Hepatocyte (in vitro differentiated cells): ENCODE data around the gene DYNLL1. TPM values are rescaled to one million over a fixed set of nuclear protein-coding genes. Genes with fewer than 3 reads are reported as not detected.
"Not testable (repeated sequence)": the region's sequence is repeated elsewhere in the genome, so short reads cannot be mapped to it uniquely, and the experiment has no call there.

Experiments used
- DNase-seq: peaks from one replicate; pipeline ENCODE4 v3.0.0-alpha.2; 2016; ENCODE audit warnings: low spot score
- H2AFZ ChIP-seq: fragments of 200-600 bp; sonication (generic); 2 replicates; pipeline ENCODE4 v1.6.0; 2016; ENCODE audit warnings: antibody characterized with exemption, mild to moderate bottlenecking
- H3K27ac ChIP-seq: fragments of 200-600 bp; sonication (generic); 2 replicates; pipeline ENCODE4 v1.5.1; 2016; ENCODE audit warnings: mild to moderate bottlenecking
- H3K27me3 ChIP-seq: fragments of 200-600 bp; sonication (generic); 2 replicates; pipeline ENCODE4 v1.6.1; 2016
- H3K36me3 ChIP-seq: fragments of 200-600 bp; sonication (generic); replicated peaks from 2 replicates; pipeline ENCODE4 v1.5.1; 2016; ENCODE audit warnings: low read depth; ENCODE audit not compliant: insufficient read depth
- H3K4me1 ChIP-seq: fragments of 200-600 bp; sonication (generic); 2 replicates; pipeline ENCODE4 v1.5.1; 2016; ENCODE audit warnings: mild to moderate bottlenecking, moderate library complexity; ENCODE audit not compliant: insufficient read depth
- H3K4me2 ChIP-seq: fragments of 200-600 bp; sonication (generic); 2 replicates; pipeline ENCODE4 v1.6.0; 2016
- H3K4me3 ChIP-seq: fragments of 200-600 bp; sonication (generic); 2 replicates; pipeline ENCODE4 v1.5.1; 2016; ENCODE audit warnings: mild to moderate bottlenecking
- H3K79me2 ChIP-seq: fragments of 200-600 bp; sonication (generic); 2 replicates; pipeline ENCODE4 v1.6.0; 2017; ENCODE audit warnings: mild to moderate bottlenecking
- H3K9me2 ChIP-seq: fragments of 200-600 bp; sonication (generic); replicated peaks from 2 replicates; pipeline ENCODE4 v1.6.0; 2017; ENCODE audit warnings: mild to moderate bottlenecking; ENCODE audit not compliant: insufficient read depth
- H3K9me3 ChIP-seq: fragments of 200-600 bp; sonication (generic); 2 replicates; pipeline ENCODE4 v1.5.1; 2016; ENCODE audit warnings: low read depth, mild to moderate bottlenecking
- H4K20me1 ChIP-seq: fragments of 200-600 bp; sonication (generic); 2 replicates; pipeline ENCODE4 v1.6.0; 2016; ENCODE audit warnings: mild to moderate bottlenecking; ENCODE audit not compliant: insufficient read depth, poor library complexity, severe bottlenecking
- CTCF ChIP-seq: fragments of 200-600 bp; sonication (generic); IDR thresholded peaks from 2 replicates; pipeline ENCODE4 v1.5.1; 2016; ENCODE audit warnings: antibody characterized with exemption, mild to moderate bottlenecking; ENCODE audit not compliant: poor library complexity
- EZH2 ChIP-seq: fragments of 200-600 bp; sonication (generic); IDR thresholded peaks from 2 replicates; pipeline ENCODE4 v1.6.1; 2016; ENCODE audit warnings: antibody characterized with exemption, mild to moderate bottlenecking, borderline replicate concordance
- EZH2phosphoT487 ChIP-seq: fragments of 200-600 bp; sonication (generic); IDR thresholded peaks from one replicate; pipeline ENCODE4 v1.6.1; 2018; ENCODE audit warnings: antibody characterized with exemption, mild to moderate bottlenecking, low read depth, moderate library complexity; ENCODE audit not compliant: unreplicated experiment, severe bottlenecking
- WGBS: methylation state at CpG from one replicate; pipeline ENCODE4 v1.1.6; 2016; ENCODE audit warnings: low lambda C conversion rate; ENCODE audit errors: missing lambda C conversion rate; 5-methylcytosine and 5-hydroxymethylcytosine counted together
- polyA plus RNA-seq: library from polyadenylated mRNA; unstranded; fragments of >200 nt; fragmentation: Nextera tagmentation; extraction: Ambion mirVana; gene quantifications from 2 replicates; pipeline ENCODE4 v1.2.1, GENCODE V29; 2016
- total RNA-seq: library from RNA; depleted of rRNA; stranded (reverse); fragments of >200 nt; gene quantifications from 2 replicates; pipeline ENCODE4 v1.2.3, GENCODE V29; 2014

Gene DYNLL1
- total RNA-seq: 383 and 418 TPM in 2 replicates
- 630 and 641 TPM in 2 replicates for polyA plus RNA-seq

- Histone ChIP-seq H3K4me3 (peak within 1 kb of the TSS; percentile 91), H3K9me3 (no peaks in the 10 kb centered on the region), H3K27ac (peak within 1 kb of the TSS; percentile 58), H3K27me3 (no peaks in the 10 kb centered on the region), H3K9me2 (no peaks in the 10 kb centered on the region), H3K79me2 (peaks cover 56% of the 10 kb centered on the region), H3K36me3 (no peaks in the 10 kb centered on the region), H3K4me2 (peak within 1 kb of the TSS; percentile 94), H2AFZ (peak within 1 kb of the TSS; percentile 43), H3K4me1 (peaks cover 14% of the 10 kb centered on the region), H4K20me1 (peaks cover 19% of the 10 kb centered on the region)
- no peak for TF ChIP-seq EZH2phosphoT487
- TF ChIP-seq EZH2: no peak
- no peak for TF ChIP-seq CTCF
- 1% methylated on average over 34 of the region's 53 CpGs for WGBS
- peak; percentile 98 for DNase-seq
Measured at GRCh38 chr12:120495731-120496412, at the start of gene DYNLL1. Gene DYNLL1 (plus strand): TSS chr12:120496113. CDS start chr12:120496422, 309 bp downstream.

- Histone ChIP-seq H3K27ac (peak overlapping the region; percentile 97), H3K4me2 (peak overlapping the region; percentile 94), H3K4me3 (peak overlapping the region; percentile 87), H3K4me1 (peaks cover 21% of the 10 kb centered on the region), H2AFZ (peak overlapping the region; percentile 89), H3K79me2 (peaks cover 88% of the 10 kb centered on the region)
- H4K20me1 ChIP-seq, H3K27me3 ChIP-seq, DNase-seq, H3K36me3 ChIP-seq, H3K9me3 ChIP-seq, H3K9me2 ChIP-seq: not testable (repeated sequence)
- WGBS: 5% methylated on average over 17 of the region's 17 CpGs
Measured at GRCh38 chr12:120446844-120447178, 49.1 kb upstream of the DYNLL1 start.

DNA sequence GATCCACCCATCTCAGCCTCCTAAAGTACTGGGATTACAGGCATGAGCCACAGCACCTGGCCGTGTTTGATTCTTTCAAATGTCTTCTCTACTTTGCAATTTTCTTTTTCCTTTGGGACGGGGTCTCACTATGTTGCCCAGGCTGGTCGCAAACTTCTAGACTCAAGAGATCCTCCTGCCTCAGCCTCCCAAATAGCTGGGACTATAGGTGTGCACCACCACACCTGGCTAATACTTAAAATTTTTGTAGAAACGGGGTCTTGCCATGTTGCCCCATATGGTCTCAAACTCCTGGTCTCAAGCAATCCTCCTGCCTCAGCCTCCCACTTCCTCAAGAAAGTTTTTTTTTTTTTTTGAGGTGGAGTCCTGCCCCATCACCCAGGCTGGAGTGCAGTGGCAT lies 47.9 kb upstream of the DYNLL1 start:
- Histone ChIP-seq H3K79me2 (peaks cover 85% of the 10 kb centered on the region), H3K4me2 (peak overlapping the region; percentile 94)
- TF ChIP-seq CTCF (no peak), EZH2 (no peak), EZH2phosphoT487 (no peak)

DNA sequence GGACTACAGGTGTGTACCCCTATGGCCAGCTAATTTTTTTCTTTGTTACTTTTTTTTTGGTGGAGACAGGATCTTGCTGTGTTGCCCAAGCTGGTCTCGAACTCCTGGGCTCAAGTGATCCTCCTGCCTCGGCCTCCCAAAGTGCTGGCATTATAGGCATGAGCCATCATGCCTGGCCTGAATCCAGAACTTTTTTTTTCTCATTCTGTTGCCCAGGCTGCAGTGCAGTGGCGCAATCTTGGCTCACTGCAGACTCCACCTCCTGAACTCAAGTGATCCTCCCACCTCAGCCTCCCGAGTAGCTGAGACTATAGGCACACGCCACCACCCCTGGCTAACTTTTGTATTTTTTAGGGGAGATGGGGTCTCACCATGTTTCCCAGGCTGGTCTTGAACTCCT lies 43.4 kb upstream of the DYNLL1 start:
- H3K27me3 ChIP-seq, H3K9me2 ChIP-seq, H3K9me3 ChIP-seq, H3K36me3 ChIP-seq, H4K20me1 ChIP-seq, DNase-seq, H3K4me3 ChIP-seq, H2AFZ ChIP-seq: not testable (repeated sequence)
- Histone ChIP-seq H3K4me1 (peaks cover 14% of the 10 kb centered on the region), H3K79me2 (peaks cover 51% of the 10 kb centered on the region), H3K27ac (peak overlapping the region; percentile 79), H3K4me2 (peak overlapping the region; percentile 57)
- WGBS: 93% methylated on average over 5 of the region's 5 CpGs

More for the DNA sequence above, 47.9 kb upstream of the DYNLL1 start:
- Histone ChIP-seq H3K36me3 (peaks cover 4% of the 10 kb centered on the region), H3K4me1 (peaks cover 31% of the 10 kb centered on the region), H2AFZ (no peak overlapping the region), H3K9me2 (no peaks in the 10 kb centered on the region), H3K9me3 (no peaks in the 10 kb centered on the region), H3K27ac (no peak overlapping the region), H3K4me3 (no peak overlapping the region), H3K27me3 (no peaks in the 10 kb centered on the region), H4K20me1 (peaks cover 3% of the 10 kb centered on the region)
- WGBS: 90% methylated on average over 4 of the region's 4 CpGs
- DNase-seq: no peak
